Activated T-cell treated with anti-CD3 and anti-CD28 coated beads, Interleukin-2, amount 50 U/mL, for 24 hours (primary cell): ENCODE data around the gene TRIM68.

ENCODE experiments used
- DNase-seq: peaks from one replicate; pipeline ENCODE4 v3.0.0-alpha.2; 2020
- H3K27ac Mint-ChIP-seq: 2 replicates; pipeline ENCODE4 v1.8.0; 2020; ENCODE audit warnings: mild to moderate bottlenecking, mixed read lengths
- H3K27me3 Mint-ChIP-seq: 2 replicates; pipeline ENCODE4 v1.8.0; 2020; ENCODE audit warnings: mixed read lengths
- H3K36me3 Mint-ChIP-seq: 2 replicates; pipeline ENCODE4 v1.8.0; 2020; ENCODE audit warnings: low read depth, mixed read lengths
- H3K4me1 Mint-ChIP-seq: 2 replicates; pipeline ENCODE4 v1.8.0; 2020; ENCODE audit warnings: low read depth, mixed read lengths
- H3K4me3 Mint-ChIP-seq: 2 replicates; pipeline ENCODE4 v1.8.0; 2020; ENCODE audit warnings: mild to moderate bottlenecking, moderate library complexity, mixed read lengths
- H3K9me3 Mint-ChIP-seq: 2 replicates; pipeline ENCODE4 v1.8.0; 2020; ENCODE audit warnings: mixed read lengths

TRIM68 gene

DNA sequence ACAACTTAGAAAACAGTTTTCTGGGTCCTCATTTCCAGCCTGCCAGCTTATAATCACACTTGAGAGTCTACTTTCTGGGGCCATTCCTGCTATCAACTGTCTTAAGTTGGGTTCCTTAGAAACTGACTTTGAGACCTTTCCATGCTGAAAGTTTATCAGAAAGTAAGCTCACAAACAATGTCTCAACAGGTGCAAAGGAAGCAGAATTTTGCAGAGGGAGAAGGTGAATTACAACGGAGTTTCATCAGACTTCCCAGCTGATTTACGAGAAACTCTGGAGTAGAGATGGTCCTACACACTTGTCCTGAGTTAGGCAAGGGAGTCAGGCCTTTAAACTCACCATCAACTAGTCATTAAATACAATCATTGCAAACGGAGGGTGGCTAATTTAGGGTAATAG lies 31.2 kb downstream of the TRIM68 start:
- Mint-ChIP-seq H3K27me3 (peaks cover 33% of the 10 kb centered on the region), H3K9me3 (no peaks in the 10 kb centered on the region), H3K27ac (no peak overlapping the region), H3K4me3 (no peak overlapping the region), H3K4me1 (peaks cover 5% of the 10 kb centered on the region), H3K36me3 (no peaks in the 10 kb centered on the region)
- no peak for DNase-seq

DNA sequence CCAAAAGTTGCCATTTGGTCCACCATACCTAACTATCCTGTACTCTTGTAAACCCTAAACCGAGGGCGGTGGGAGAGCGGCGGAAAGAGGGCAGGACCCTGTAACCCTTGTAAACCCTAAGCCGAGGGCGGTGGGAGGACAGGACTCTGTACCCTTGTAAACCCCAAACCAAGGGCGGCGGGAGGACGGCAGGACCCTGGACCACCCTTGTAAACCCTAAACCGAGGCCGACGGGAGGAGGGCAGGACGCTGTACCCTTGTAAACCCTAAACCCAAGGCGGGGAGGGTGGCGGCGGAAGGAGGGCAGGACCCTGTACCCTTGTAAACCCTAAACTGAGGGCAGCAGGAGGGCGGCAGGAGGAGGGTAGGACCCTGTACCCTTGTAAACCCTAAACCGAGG lies 39.0 kb downstream of the TRIM68 start:
- no peak overlapping the region for H3K4me3 Mint-ChIP-seq
- no peaks in the 10 kb centered on the region for H3K36me3 Mint-ChIP-seq
- peaks cover 2% of the 10 kb centered on the region for H3K9me3 Mint-ChIP-seq
- peaks cover 9% of the 10 kb centered on the region for H3K27me3 Mint-ChIP-seq
- no peaks in the 10 kb centered on the region for H3K4me1 Mint-ChIP-seq
- no peak for DNase-seq
- H3K27ac Mint-ChIP-seq, result no peak overlapping the region

DNA sequence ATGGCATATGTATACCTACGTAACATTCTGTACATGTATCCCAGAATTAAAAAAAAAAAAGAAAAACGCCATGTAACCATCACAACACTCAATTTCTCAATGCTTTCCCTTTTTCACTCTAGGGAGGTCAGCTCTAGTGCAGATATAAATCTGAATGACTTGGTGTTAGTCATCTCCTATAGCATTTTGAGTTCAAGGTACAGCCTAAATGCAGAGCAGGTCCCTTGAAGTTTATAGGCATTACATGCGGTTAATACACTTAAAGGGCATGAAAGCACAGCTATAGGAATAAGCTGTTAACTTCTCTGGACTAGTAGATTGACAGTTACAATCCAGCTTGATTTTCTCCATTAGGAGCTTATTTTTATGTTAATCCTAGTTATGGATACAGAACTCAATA lies 42.7 kb downstream of the TRIM68 start:
- Mint-ChIP-seq H3K9me3 (peaks cover 6% of the 10 kb centered on the region), H3K4me3 (no peak overlapping the region), H3K27me3 (peaks cover 22% of the 10 kb centered on the region), H3K36me3 (no peaks in the 10 kb centered on the region), H3K4me1 (no peaks in the 10 kb centered on the region), H3K27ac (no peak overlapping the region)
- DNase-seq, result no peak

DNA sequence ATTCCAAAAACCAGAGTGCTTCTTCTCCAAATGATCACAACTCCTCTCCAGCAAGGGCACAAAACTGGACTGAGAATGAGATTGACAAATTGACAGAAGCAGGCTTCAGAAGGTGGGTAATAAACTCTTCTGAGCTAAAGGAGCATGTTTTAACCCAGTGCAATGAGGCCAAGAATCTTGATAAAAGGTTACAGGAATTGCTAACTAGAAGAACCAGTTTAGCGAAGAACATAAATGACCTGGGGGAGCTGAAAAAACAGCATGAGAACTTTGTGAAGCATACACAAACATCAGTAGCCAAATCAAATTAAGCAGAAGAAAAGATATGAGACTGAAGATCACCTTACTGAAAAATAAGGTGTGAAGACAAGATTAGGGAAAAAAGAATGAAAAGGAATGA lies 47.6 kb downstream of the TRIM68 start:
- Mint-ChIP-seq H3K4me3 (no peak overlapping the region), H3K9me3 (peaks cover 6% of the 10 kb centered on the region), H3K36me3 (no peaks in the 10 kb centered on the region), H3K27ac (no peak overlapping the region), H3K27me3 (peaks cover 30% of the 10 kb centered on the region), H3K4me1 (no peaks in the 10 kb centered on the region)
- DNase-seq, result no peak

DNA sequence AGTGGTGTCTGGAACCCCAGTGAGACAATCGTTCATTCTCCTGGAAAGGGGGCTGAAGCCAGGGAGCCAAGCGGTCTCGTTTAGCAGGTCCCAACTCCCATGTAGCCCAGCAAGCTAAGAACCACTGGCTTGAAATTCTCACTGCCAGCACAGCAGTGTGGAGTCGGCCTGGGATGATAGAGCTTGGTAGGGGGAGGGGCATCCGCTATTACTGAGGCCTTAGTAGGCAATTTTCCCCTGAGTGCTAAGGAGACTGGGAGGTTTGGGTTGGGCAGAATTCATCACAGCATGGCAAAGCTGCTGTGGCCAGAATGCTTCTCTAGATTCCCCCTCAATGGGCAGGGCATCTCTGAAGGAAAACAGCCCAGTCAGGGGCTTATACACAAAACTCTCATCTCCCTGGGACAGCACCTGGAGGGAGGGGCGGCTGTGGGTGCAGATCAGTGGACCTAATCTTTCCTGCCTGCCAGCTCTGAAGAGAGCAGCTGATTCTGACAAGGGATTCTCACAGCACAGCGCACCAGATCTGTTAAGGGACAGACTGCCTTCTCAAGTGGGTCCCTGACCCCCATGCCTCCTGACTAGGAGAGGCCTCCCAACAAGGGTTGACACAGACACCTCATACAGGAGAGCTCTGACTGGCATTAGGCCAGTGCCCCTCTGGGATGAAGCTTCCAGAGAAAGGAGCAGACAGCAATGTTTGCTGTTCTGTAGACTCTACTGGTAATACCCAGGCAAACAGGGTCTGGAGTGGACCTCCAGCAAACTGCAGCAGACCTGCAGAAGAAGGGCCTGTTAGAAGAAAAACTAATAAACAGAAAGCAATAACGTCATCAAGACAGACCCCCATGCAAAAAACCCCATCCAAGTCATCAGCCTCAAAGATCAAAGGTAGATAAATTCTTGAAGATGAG lies 48.2 kb downstream of the TRIM68 start:
- Mint-ChIP-seq H3K27me3 (peaks cover 34% of the 10 kb centered on the region), H3K27ac (no peak overlapping the region), H3K4me3 (no peak overlapping the region), H3K9me3 (peaks cover 6% of the 10 kb centered on the region), H3K4me1 (no peaks in the 10 kb centered on the region), H3K36me3 (no peaks in the 10 kb centered on the region)
- DNase-seq, result no peak

DNA sequence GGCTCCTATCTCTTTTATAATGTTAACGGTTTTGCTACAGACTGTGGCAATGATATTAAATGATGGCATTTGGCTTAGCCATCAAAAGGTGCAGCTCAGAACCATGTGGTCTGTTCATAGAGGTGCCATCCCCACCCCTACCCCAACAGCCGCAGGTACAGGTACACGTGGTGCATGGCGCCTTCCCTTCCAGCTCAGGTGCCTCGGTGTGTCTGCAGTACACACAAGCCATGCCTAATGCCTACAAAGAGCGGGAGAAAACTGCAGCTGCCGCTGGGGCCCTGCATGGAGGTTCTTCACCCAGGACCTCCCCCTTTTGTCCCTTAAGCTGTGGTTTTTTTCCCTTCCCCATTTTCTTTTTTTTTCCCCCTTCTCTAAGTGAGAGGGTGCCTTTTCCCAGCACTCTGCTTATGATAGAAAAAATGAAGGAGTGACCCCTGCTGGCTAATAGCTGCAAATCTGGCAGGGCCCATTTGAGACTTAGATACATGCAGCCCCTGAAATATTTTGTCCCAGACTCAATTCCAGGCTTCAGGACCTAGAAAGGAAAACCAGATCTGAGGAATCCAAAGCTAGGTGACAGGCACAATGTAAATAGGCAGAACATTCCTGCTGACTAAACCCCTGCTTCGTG lies 56.6 kb downstream of the TRIM68 start:
- no peak overlapping the region for H3K27ac Mint-ChIP-seq
- peaks cover 38% of the 10 kb centered on the region for H3K27me3 Mint-ChIP-seq
- no peaks in the 10 kb centered on the region for H3K36me3 Mint-ChIP-seq
- no peaks in the 10 kb centered on the region for H3K4me1 Mint-ChIP-seq
- no peak for DNase-seq
- no peaks in the 10 kb centered on the region for H3K9me3 Mint-ChIP-seq
- H3K4me3 Mint-ChIP-seq, result no peak overlapping the region
